Small intestine (tissue), 7 donors: Measurements from ENCODE around the gene SERINC2. TPM values are rescaled to one million over a fixed set of nuclear protein-coding genes. Genes with fewer than 3 reads are reported as not detected.

Experiments used
- DNase-seq, 2 donors: peaks; one replicate each; pipeline versions ENCODE4 v3.0.0 to v3.0.0-alpha.2; 2013
- FAIRE-seq: peaks from 2 replicates; lab custom pipeline; 2012; peaks lifted over from hg19 to GRCh38; lab: Jason Lieb, UNC
- H3K27ac ChIP-seq, 3 donors: one replicate each; pipeline ENCODE4 v1.5.1; 2013; ENCODE audit warnings: low read length in 2 of 3, mild to moderate bottlenecking in 2 of 3, control low read depth in 1 of 3, inconsistent platforms in 1 of 3, low read depth in 1 of 3, moderate library complexity in 1 of 3
- H3K27me3 ChIP-seq, 3 donors: one replicate each; pipeline ENCODE4 v1.6.1; 2013; ENCODE audit warnings: low read length in 3 of 3, inconsistent platforms in 1 of 3; ENCODE audit not compliant: control insufficient read depth in 3 of 3, insufficient read depth in 3 of 3
- H3K36me3 ChIP-seq, 3 donors: one replicate each; pipeline ENCODE4 v1.6.1; 2013; ENCODE audit warnings: low read length in 3 of 3, inconsistent platforms in 1 of 3, low read depth in 1 of 3, mild to moderate bottlenecking in 1 of 3, moderate library complexity in 1 of 3; ENCODE audit not compliant: control insufficient read depth in 3 of 3, insufficient read depth in 2 of 3
- H3K4me1 ChIP-seq, 3 donors: one replicate each; pipeline ENCODE4 v1.6.1; 2013; ENCODE audit warnings: low read length in 2 of 3, inconsistent platforms in 1 of 3, low read depth in 1 of 3, mild to moderate bottlenecking in 1 of 3, moderate library complexity in 1 of 3; ENCODE audit not compliant: control insufficient read depth in 3 of 3, insufficient read depth in 2 of 3
- H3K4me3 ChIP-seq, 3 donors: one replicate each; pipeline ENCODE4 v1.5.1; 2013; ENCODE audit warnings: low read length in 3 of 3, control low read depth in 1 of 3, inconsistent platforms in 1 of 3, low read depth in 1 of 3, mild to moderate bottlenecking in 1 of 3, moderate library complexity in 1 of 3
- H3K9me3 ChIP-seq, 2 donors: one replicate each; pipeline ENCODE4 v1.6.1; 2013; ENCODE audit warnings: low read depth in 1 of 2, low read length in 1 of 2; ENCODE audit not compliant: control insufficient read depth in 2 of 2, insufficient read depth in 1 of 2
- WGBS, 3 donors: extraction: QIAGEN DNeasy Blood & Tissue Kit; methylation state at CpG; one replicate each; pipeline ENCODE4 v1.1.7; 2013; 5-methylcytosine and 5-hydroxymethylcytosine counted together
- polyA plus RNA-seq, 4 donors: library from polyadenylated mRNA; stranded (reverse) in 3 of 4; unstranded in 1 of 4; fragments of 200-250 nt in 3 of 4; fragments of 120-200 nt in 1 of 4; gene quantifications; one replicate each; pipeline versions ENCODE4 v1.2.1 to v1.2.3, GENCODE V29; 2013
- donor health status: healthy with polysubstance abuse.
- donor health status: control.
- donor health status: control.
- donor health status: Bipolar disorder and iron deficiency.
- donor health status: healthy.

SERINC2 gene
- polyA plus RNA-seq, 4 donors: 54.7 to 179 (median 102) TPM

- FAIRE-seq (no peak), DNase-seq (no peak)
- Histone ChIP-seq H3K9me3 (no peaks in the 10 kb centered on the region), H3K4me1 (peaks cover under 1 to 12% (median 2%) of the 10 kb centered on the region in 3 donors), H3K27me3 (no peaks in the 10 kb centered on the region), H3K36me3 (peaks cover 0 to 31% (median 6%) of the 10 kb centered on the region in 3 donors), H3K4me3 (no peak overlapping the region), H3K27ac (no peak overlapping the region)
- WGBS, 3 donors: 79 to 82% (median 80%) methylated on average over 9 of the region's 9 CpGs
Measured at GRCh38 chr1:31436596-31437432, 23.8 kb downstream of the SERINC2 start.

- peaks cover 0 to 31% (median 6%) of the 10 kb centered on the region in 3 donors for H3K36me3 ChIP-seq
- FAIRE-seq (no peak), DNase-seq (no peak)
- no peaks in the 10 kb centered on the region for H3K27me3 ChIP-seq
- no peak overlapping the region for H3K27ac ChIP-seq
- H3K9me3 ChIP-seq: no peaks in the 10 kb centered on the region
- no peak overlapping the region for H3K4me3 ChIP-seq
- WGBS, 3 donors: 75 to 82% (median 77%) methylated on average over 11 of the region's 11 CpGs
- H3K4me1 ChIP-seq: peaks cover 3 to 19% (median 6%) of the 10 kb centered on the region in 3 donors
Measured at GRCh38 chr1:31437433-31438037, 24.5 kb downstream of the SERINC2 start.

- WGBS, 3 donors: 79 to 96% (median 83%) methylated on average over 3 of the region's 3 CpGs
- DNase-seq (no peak), FAIRE-seq (no peak)
- Histone ChIP-seq H3K4me3 (no peak overlapping the region), H3K36me3 (peaks cover 0 to 14% (median 0%) of the 10 kb centered on the region in 3 donors), H3K4me1 (peaks cover 3 to 29% (median 11%) of the 10 kb centered on the region in 3 donors), H3K27ac (no peak overlapping the region), H3K9me3 (peaks cover 0 to 11% of the 10 kb centered on the region in 2 donors), H3K27me3 (no peaks in the 10 kb centered on the region)
Measured at GRCh38 chr1:31439276-31439675, 26.3 kb downstream of the SERINC2 start.

GRCh38 chr1:31441073-31441472 lies 28.1 kb downstream of the SERINC2 start:
- Histone ChIP-seq H3K27me3 (no peaks in the 10 kb centered on the region), H3K4me1 (peaks cover 3 to 44% (median 15%) of the 10 kb centered on the region in 3 donors), H3K27ac (no peak overlapping the region), H3K9me3 (peaks cover 0 to 11% of the 10 kb centered on the region in 2 donors), H3K4me3 (no peak overlapping the region), H3K36me3 (no peaks in the 10 kb centered on the region)
- DNase-seq (peak in 1 of 2 donors; percentile 56), FAIRE-seq (no peak)
- WGBS, 3 donors: 57 to 68% (median 65%) methylated on average over 3 of the region's 3 CpGs

GRCh38 chr1:31441558-31441957 lies 28.5 kb downstream of the SERINC2 start:
- WGBS, 3 donors: 55 to 65% (median 59%) methylated on average over 4 of the region's 4 CpGs
- Histone ChIP-seq H3K4me1 (peaks cover 3 to 44% (median 15%) of the 10 kb centered on the region in 3 donors), H3K9me3 (peaks cover 0 to 11% of the 10 kb centered on the region in 2 donors), H3K27ac (no peak overlapping the region), H3K27me3 (no peaks in the 10 kb centered on the region), H3K4me3 (no peak overlapping the region), H3K36me3 (no peaks in the 10 kb centered on the region)
- DNase-seq (no peak), FAIRE-seq (no peak)

- FAIRE-seq (no peak), DNase-seq (no peak)
- Histone ChIP-seq H3K4me1 (peaks cover 3 to 49% (median 19%) of the 10 kb centered on the region in 3 donors), H3K9me3 (peaks cover 0 to 11% of the 10 kb centered on the region in 2 donors), H3K4me3 (no peak overlapping the region), H3K27me3 (no peaks in the 10 kb centered on the region), H3K36me3 (no peaks in the 10 kb centered on the region), H3K27ac (no peak overlapping the region)
- 76 to 80% (median 79%) methylated on average over 10 of the region's 10 CpGs for WGBS, 3 donors
Measured at GRCh38 chr1:31441970-31442647, 29.1 kb downstream of the SERINC2 start.

GRCh38 chr1:31442648-31442994 lies 29.6 kb downstream of the SERINC2 start:
- Histone ChIP-seq H3K27me3 (no peaks in the 10 kb centered on the region), H3K4me1 (peaks cover 3 to 53% (median 22%) of the 10 kb centered on the region in 3 donors), H3K4me3 (no peak overlapping the region), H3K27ac (no peak overlapping the region), H3K36me3 (no peaks in the 10 kb centered on the region), H3K9me3 (peaks cover 0 to 11% of the 10 kb centered on the region in 2 donors)
- 73 to 75% (median 73%) methylated on average over 4 of the region's 4 CpGs for WGBS, 3 donors
- no peak for DNase-seq
- FAIRE-seq: no peak

GRCh38 chr1:31443673-31444072 lies 30.7 kb downstream of the SERINC2 start:
- DNase-seq: no peak
- no peaks in the 10 kb centered on the region for H3K36me3 ChIP-seq
- H3K27me3 ChIP-seq: no peaks in the 10 kb centered on the region
- H3K4me3 ChIP-seq: no peak overlapping the region
- no peak for FAIRE-seq
- peak overlapping the region in 2 of 3 donors; percentile 78 to 79 for H3K27ac ChIP-seq
- peaks cover 0 to 11% of the 10 kb centered on the region in 2 donors for H3K9me3 ChIP-seq
- H3K4me1 ChIP-seq: peaks cover 3 to 53% (median 22%) of the 10 kb centered on the region in 3 donors
- 94 to 100% (median 95%) methylated on average over 1 of the region's 1 CpG for WGBS, 3 donors
